ENCODE results near the gene KCNMA1.

The KCNMA1 gene

DNA sequence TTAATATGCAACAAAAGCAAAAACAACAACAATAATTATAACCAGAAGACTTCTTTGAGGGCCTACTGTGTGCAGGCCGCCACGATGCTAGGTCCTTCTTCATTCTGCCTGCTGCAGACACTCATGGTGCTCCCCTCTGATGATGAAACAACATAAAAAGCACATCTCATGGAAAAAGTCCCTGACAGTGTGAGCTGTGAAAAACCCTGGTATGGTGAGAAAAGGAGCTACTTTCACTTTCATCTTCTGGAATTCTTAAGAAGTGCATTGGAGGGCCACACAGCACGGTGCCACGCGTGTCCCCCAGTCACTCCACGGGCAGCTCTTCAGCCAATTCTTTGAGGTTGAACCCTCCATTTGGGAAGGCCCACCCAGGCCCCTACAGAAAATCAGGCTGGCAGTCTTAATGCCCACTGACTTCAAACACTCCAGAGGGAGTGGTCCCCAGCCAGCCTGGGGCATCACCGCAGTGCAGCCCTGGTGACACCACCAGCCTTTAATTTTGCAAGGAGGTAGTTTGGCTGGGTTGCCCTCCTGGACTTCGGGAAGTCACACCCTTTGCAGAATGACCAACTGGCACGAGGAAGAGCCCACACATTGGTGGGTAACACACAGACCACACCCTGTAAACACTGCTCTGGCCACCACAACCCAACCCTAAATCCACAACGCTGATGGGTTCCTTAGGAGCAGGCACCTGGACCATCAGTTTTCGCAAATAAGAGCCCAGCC is 7.7 kb downstream of the KCNMA1 start:
- no peaks in the 10 kb centered on the region for H3K79me2 ChIP-seq (ENCODE audit: control insufficient read depth, insufficient read depth, low read length)
- H3K56ac ChIP-seq (ENCODE audit: low read length) = no peak overlapping the region
- H2BK5ac ChIP-seq (ENCODE audit: low read length) = no peak overlapping the region
- H4K5ac ChIP-seq (ENCODE audit: low read length) = no peak overlapping the region
- no peak for DNase-seq
- no peak overlapping the region for H3K4ac ChIP-seq (ENCODE audit: low read depth, low read length)
- H3K79me1 ChIP-seq (ENCODE audit: low read length) = no peaks in the 10 kb centered on the region
- H3K27me3 ChIP-seq (ENCODE audit: insufficient read depth, low read length, poor library complexity) = no peaks in the 10 kb centered on the region
- H3K36me3 ChIP-seq (ENCODE audit: control insufficient read depth, insufficient read depth, low read length) = no peaks in the 10 kb centered on the region
- H2BK120ac ChIP-seq (ENCODE audit: low read depth, low read length) = no peak overlapping the region
- H3K4me2 ChIP-seq (ENCODE audit: low read length) = no peak overlapping the region
- H2AK5ac ChIP-seq (ENCODE audit: low read length) = no peak overlapping the region
- no CpG with 5 or more reads among the region's 11 CpGs for WGBS (ENCODE audit: extremely low coverage, insufficient coverage, low lambda C conversion rate)
- no peak overlapping the region for H3K18ac ChIP-seq (ENCODE audit: low read length)
- no peak overlapping the region for H2BK15ac ChIP-seq (replicated peaks; ENCODE audit: low read depth)
- H3K27ac ChIP-seq (ENCODE audit: low read depth, low read length) = no peak overlapping the region
- no peak overlapping the region for H3K4me3 ChIP-seq (ENCODE audit: low read length)
- no peak overlapping the region for H3K9ac ChIP-seq (ENCODE audit: low read length)
- H3K23ac ChIP-seq (ENCODE audit: low read length) = no peak overlapping the region
- no peak overlapping the region for H4K8ac ChIP-seq (ENCODE audit: low read depth, low read length)
- no peaks in the 10 kb centered on the region for H3K4me1 ChIP-seq (ENCODE audit: control insufficient read depth, low read depth, low read length)

DNA sequence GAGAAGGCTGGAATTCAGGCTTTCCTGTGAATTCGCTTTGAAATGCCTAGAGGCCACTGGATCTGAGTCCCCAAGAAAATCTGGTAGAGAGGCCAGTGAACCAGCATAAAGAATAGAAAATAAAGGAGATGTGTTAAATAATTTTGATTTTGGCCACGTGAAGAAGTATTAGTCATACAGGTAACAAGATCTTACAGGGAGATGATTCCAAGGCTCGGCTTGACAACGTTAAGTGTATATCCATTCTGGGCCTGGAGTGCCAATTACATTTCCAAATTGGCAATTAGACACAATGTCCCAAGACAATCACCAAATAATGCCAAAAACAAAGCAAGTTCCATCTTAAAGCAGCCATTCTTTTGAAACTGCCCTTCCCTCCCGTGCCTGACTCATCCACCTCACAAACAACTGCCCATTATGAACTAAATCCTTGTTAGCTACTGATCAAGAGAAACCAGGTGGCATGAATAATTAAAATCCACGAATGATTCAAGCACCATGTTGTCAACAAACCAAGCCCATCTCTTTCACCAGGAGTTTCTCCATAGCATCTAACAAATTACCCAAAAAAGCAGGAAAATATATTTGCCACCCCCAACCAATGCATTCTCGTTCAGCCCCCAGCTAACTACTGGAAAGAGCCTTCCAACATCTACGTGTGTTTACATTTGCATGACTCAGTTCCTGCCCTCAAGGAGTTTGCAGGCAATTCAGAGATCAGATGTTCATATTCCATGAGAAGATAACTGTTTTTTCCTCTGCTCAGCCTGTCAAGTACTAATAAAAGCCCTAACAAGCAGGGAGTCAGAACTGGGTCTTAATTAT is 8.5 kb downstream of the KCNMA1 start:
- Histone ChIP-seq H3K56ac (ENCODE audit: low read length) (no peak overlapping the region), H3K27ac (ENCODE audit: low read depth, low read length) (no peak overlapping the region), H3K36me3 (ENCODE audit: control insufficient read depth, insufficient read depth, low read length) (no peaks in the 10 kb centered on the region), H3K79me1 (ENCODE audit: low read length) (no peaks in the 10 kb centered on the region), H2AK5ac (ENCODE audit: low read length) (no peak overlapping the region), H3K4me2 (ENCODE audit: low read length) (no peak overlapping the region), H3K79me2 (ENCODE audit: control insufficient read depth, insufficient read depth, low read length) (no peaks in the 10 kb centered on the region), H2BK120ac (ENCODE audit: low read depth, low read length) (no peak overlapping the region), H3K4me1 (ENCODE audit: control insufficient read depth, low read depth, low read length) (no peaks in the 10 kb centered on the region), H3K18ac (ENCODE audit: low read length) (no peak overlapping the region), H3K27me3 (ENCODE audit: insufficient read depth, low read length, poor library complexity) (no peaks in the 10 kb centered on the region), H4K8ac (ENCODE audit: low read depth, low read length) (no peak overlapping the region), H4K5ac (ENCODE audit: low read length) (no peak overlapping the region), H3K23ac (ENCODE audit: low read length) (no peak overlapping the region), H3K9ac (ENCODE audit: low read length) (no peak overlapping the region), H3K4me3 (ENCODE audit: low read length) (no peak overlapping the region), H3K4ac (ENCODE audit: low read depth, low read length) (no peak overlapping the region), H2BK15ac (replicated peaks; ENCODE audit: low read depth) (no peak overlapping the region), H2BK5ac (ENCODE audit: low read length) (no peak overlapping the region)
- WGBS (ENCODE audit: extremely low coverage, insufficient coverage, low lambda C conversion rate) = no CpG with 5 or more reads among the region's 8 CpGs
- DNase-seq = no peak

- H3K27me3 ChIP-seq (ENCODE audit: insufficient read depth, low read length, poor library complexity) = no peaks in the 10 kb centered on the region
- H3K79me2 ChIP-seq (ENCODE audit: control insufficient read depth, insufficient read depth, low read length) = no peaks in the 10 kb centered on the region
- H2BK120ac ChIP-seq (ENCODE audit: low read depth, low read length) = no peak overlapping the region
- no peaks in the 10 kb centered on the region for H3K4me1 ChIP-seq (ENCODE audit: control insufficient read depth, low read depth, low read length)
- no peaks in the 10 kb centered on the region for H3K36me3 ChIP-seq (ENCODE audit: control insufficient read depth, insufficient read depth, low read length)
- no peak overlapping the region for H3K23ac ChIP-seq (ENCODE audit: low read length)
- H3K4ac ChIP-seq (ENCODE audit: low read depth, low read length) = no peak overlapping the region
- H4K5ac ChIP-seq (ENCODE audit: low read length) = no peak overlapping the region
- WGBS (ENCODE audit: extremely low coverage, insufficient coverage, low lambda C conversion rate) = no CpG with 5 or more reads among the region's 8 CpGs
- no peak overlapping the region for H2BK5ac ChIP-seq (ENCODE audit: low read length)
- no peak overlapping the region for H4K8ac ChIP-seq (ENCODE audit: low read depth, low read length)
- H3K27ac ChIP-seq (ENCODE audit: low read depth, low read length) = no peak overlapping the region
- H3K18ac ChIP-seq (ENCODE audit: low read length) = no peak overlapping the region
- no peak for DNase-seq
- H3K56ac ChIP-seq (ENCODE audit: low read length) = no peak overlapping the region
- no peak overlapping the region for H3K4me3 ChIP-seq (ENCODE audit: low read length)
- no peak overlapping the region for H2AK5ac ChIP-seq (ENCODE audit: low read length)
- no peak overlapping the region for H2BK15ac ChIP-seq (replicated peaks; ENCODE audit: low read depth)
- H3K4me2 ChIP-seq (ENCODE audit: low read length) = no peak overlapping the region
- no peaks in the 10 kb centered on the region for H3K79me1 ChIP-seq (ENCODE audit: low read length)
- no peak overlapping the region for H3K9ac ChIP-seq (ENCODE audit: low read length)
Measured at GRCh38 chr10:77626266-77626935, 11.2 kb downstream of the KCNMA1 start.

GRCh38 chr10:77625379-77625778 is 12.2 kb downstream of the KCNMA1 start:
- Histone ChIP-seq H3K4ac (ENCODE audit: low read depth, low read length) (no peak overlapping the region), H2BK120ac (ENCODE audit: low read depth, low read length) (no peak overlapping the region), H3K79me1 (ENCODE audit: low read length) (no peaks in the 10 kb centered on the region), H3K4me3 (ENCODE audit: low read length) (no peak overlapping the region), H2AK5ac (ENCODE audit: low read length) (no peak overlapping the region), H3K9ac (ENCODE audit: low read length) (no peak overlapping the region), H3K4me2 (ENCODE audit: low read length) (no peak overlapping the region), H3K27ac (ENCODE audit: low read depth, low read length) (no peak overlapping the region), H3K56ac (ENCODE audit: low read length) (no peak overlapping the region), H3K18ac (ENCODE audit: low read length) (no peak overlapping the region), H3K23ac (ENCODE audit: low read length) (no peak overlapping the region), H3K27me3 (ENCODE audit: insufficient read depth, low read length, poor library complexity) (no peaks in the 10 kb centered on the region), H3K4me1 (ENCODE audit: control insufficient read depth, low read depth, low read length) (no peaks in the 10 kb centered on the region), H4K5ac (ENCODE audit: low read length) (no peak overlapping the region), H3K79me2 (ENCODE audit: control insufficient read depth, insufficient read depth, low read length) (no peaks in the 10 kb centered on the region), H4K8ac (ENCODE audit: low read depth, low read length) (no peak overlapping the region), H2BK5ac (ENCODE audit: low read length) (no peak overlapping the region), H2BK15ac (replicated peaks; ENCODE audit: low read depth) (no peak overlapping the region), H3K36me3 (ENCODE audit: control insufficient read depth, insufficient read depth, low read length) (no peaks in the 10 kb centered on the region)
- DNase-seq = no peak
- WGBS (ENCODE audit: extremely low coverage, insufficient coverage, low lambda C conversion rate) = no CpG with 5 or more reads among the region's 3 CpGs

DNA sequence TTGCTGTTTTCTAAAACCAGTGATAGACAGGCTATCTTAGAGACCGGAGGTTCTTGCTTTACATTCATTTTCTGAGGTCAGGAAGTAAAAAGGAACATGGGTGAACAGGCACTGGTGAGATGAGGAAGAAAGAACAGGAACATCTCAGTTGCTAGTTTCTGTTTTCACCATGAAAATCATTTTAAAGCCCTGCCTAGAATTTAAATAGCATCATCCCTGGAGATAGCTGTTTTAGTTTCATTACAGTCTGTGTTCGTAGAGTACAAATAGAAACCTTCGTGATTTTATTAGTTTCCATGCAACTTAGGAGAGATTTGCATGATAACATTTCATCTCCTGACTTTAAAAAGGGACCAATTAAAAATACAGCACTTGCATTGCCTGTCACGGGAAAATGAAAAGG is 14.7 kb downstream of the KCNMA1 start:
- Histone ChIP-seq H3K23ac (ENCODE audit: low read length) (no peak overlapping the region), H3K4ac (ENCODE audit: low read depth, low read length) (no peak overlapping the region)
- DNase-seq = no peak

More for the DNA sequence above, 14.7 kb downstream of the KCNMA1 start:
- H3K56ac ChIP-seq (ENCODE audit: low read length) = no peak overlapping the region
- no peaks in the 10 kb centered on the region for H3K27me3 ChIP-seq (ENCODE audit: insufficient read depth, low read length, poor library complexity)
- H3K4me2 ChIP-seq (ENCODE audit: low read length) = no peak overlapping the region
- H3K4me1 ChIP-seq (ENCODE audit: control insufficient read depth, low read depth, low read length) = no peaks in the 10 kb centered on the region
- H3K9ac ChIP-seq (ENCODE audit: low read length) = no peak overlapping the region
- no peak overlapping the region for H3K18ac ChIP-seq (ENCODE audit: low read length)
- H2AK5ac ChIP-seq (ENCODE audit: low read length) = no peak overlapping the region
- H2BK120ac ChIP-seq (ENCODE audit: low read depth, low read length) = no peak overlapping the region
- H3K36me3 ChIP-seq (ENCODE audit: control insufficient read depth, insufficient read depth, low read length) = no peaks in the 10 kb centered on the region
- H2BK15ac ChIP-seq (replicated peaks; ENCODE audit: low read depth) = no peak overlapping the region
- no peak overlapping the region for H2BK5ac ChIP-seq (ENCODE audit: low read length)
- no peaks in the 10 kb centered on the region for H3K79me1 ChIP-seq (ENCODE audit: low read length)
- H3K4me3 ChIP-seq (ENCODE audit: low read length) = no peak overlapping the region
- no peak overlapping the region for H4K5ac ChIP-seq (ENCODE audit: low read length)
- no peaks in the 10 kb centered on the region for H3K79me2 ChIP-seq (ENCODE audit: control insufficient read depth, insufficient read depth, low read length)
- H4K8ac ChIP-seq (ENCODE audit: low read depth, low read length) = no peak overlapping the region
- H3K27ac ChIP-seq (ENCODE audit: low read depth, low read length) = no peak overlapping the region
- WGBS (ENCODE audit: extremely low coverage, insufficient coverage, low lambda C conversion rate) = no CpG with 5 or more reads among the region's 4 CpGs

Data from mesendoderm (in vitro differentiated cells).